HG03558 (cell line): Measurements from ENCODE around the gene RFX4.

Experiments used
- ATAC-seq: cut with Tn5 transposase; IDR thresholded peaks from one replicate; pipeline ENCODE4 v1.9.1; 2021; ENCODE audit warnings: moderate number of reproducible peaks; ENCODE audit not compliant: unreplicated experiment; ENCODE audit errors: extremely low read depth

RFX4 gene

GRCh38 chr12:106758349-106759110, 175.7 kb downstream of the RFX4 start:
- ATAC-seq = no peak

- no peak for ATAC-seq
Measured at GRCh38 chr12:106759526-106760183, 176.9 kb downstream of the RFX4 start.

- ATAC-seq = peak; percentile 86
Measured at GRCh38 chr12:106760184-106760531, 177.4 kb downstream of the RFX4 start.

- ATAC-seq = no peak
Measured at GRCh38 chr12:106764220-106764619, 181.4 kb downstream of the RFX4 start.

- ATAC-seq = no peak
Measured at GRCh38 chr12:106764738-106765137, 181.9 kb downstream of the RFX4 start.

GRCh38 chr12:106766393-106766826, 183.6 kb downstream of the RFX4 start:
- ATAC-seq = no peak

- no peak for ATAC-seq
Measured at GRCh38 chr12:106767206-106767605, 184.4 kb downstream of the RFX4 start.

GRCh38 chr12:106767954-106768822, 185.4 kb downstream of the RFX4 start:
- ATAC-seq = no peak

- no peak for ATAC-seq
Measured at GRCh38 chr12:106769078-106769477, 186.3 kb downstream of the RFX4 start.

- ATAC-seq = no peak
Measured at GRCh38 chr12:106769546-106769945, 186.7 kb downstream of the RFX4 start.

- ATAC-seq = no peak
Measured at GRCh38 chr12:106771425-106771824, 188.6 kb downstream of the RFX4 start.

- no peak for ATAC-seq
Measured at GRCh38 chr12:106773286-106774004, 190.6 kb downstream of the RFX4 start.

GRCh38 chr12:106774005-106774807, 191.4 kb downstream of the RFX4 start, which contains the start of gene RIC8B:
RIC8B (plus strand) TSS chr12:106774682; CDS start chr12:106774746, 64 bp downstream.
- ATAC-seq = peak; percentile 64

GRCh38 chr12:106774808-106775524, 192.2 kb downstream of the RFX4 start:
- ATAC-seq = peak; percentile 3

GRCh38 chr12:106776897-106777296, 194.1 kb downstream of the RFX4 start:
- no peak for ATAC-seq

GRCh38 chr12:106780010-106780631, 197.3 kb downstream of the RFX4 start:
- no peak for ATAC-seq

GRCh38 chr12:106782619-106783018, 199.8 kb downstream of the RFX4 start:
- no peak for ATAC-seq

- ATAC-seq = no peak
Measured at GRCh38 chr12:106783515-106783914, 200.7 kb downstream of the RFX4 start.
